Stimulated activated CD4-positive, alpha-beta T cell treated with anti-CD3 and anti-CD28 coated beads, TNF-alpha, amount 100 ng/mL, for 4 hours (primary cell): ENCODE results near the gene SMAD7.

ENCODE experiments used
- DNase-seq, 3 experiments: peaks; one replicate each; pipeline ENCODE4 v3.0.0-alpha.2; 2020; ENCODE audit warnings: low read depth in 3 of 3

Gene SMAD7

DNA sequence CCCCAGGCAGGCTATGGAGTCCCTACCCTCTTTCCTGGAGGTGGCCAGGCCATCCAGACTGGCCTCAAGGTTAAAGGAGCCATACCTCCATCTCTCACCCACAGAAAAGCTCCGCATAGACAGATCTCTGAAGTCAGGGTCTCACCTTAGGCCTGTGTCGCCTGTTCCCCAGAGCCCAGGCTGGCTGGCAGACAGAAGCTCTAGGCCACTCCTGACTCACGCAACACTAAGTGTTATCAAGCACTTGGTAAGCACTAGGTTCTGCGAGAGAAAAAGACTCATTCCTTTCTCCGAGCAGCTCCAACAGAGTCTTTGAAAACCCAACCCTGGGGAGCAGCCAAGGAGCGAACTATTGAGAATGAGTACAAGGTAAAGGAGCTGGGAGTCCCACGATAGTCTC is 6.1 kb downstream of the SMAD7 start:
- DNase-seq = no peak

DNA sequence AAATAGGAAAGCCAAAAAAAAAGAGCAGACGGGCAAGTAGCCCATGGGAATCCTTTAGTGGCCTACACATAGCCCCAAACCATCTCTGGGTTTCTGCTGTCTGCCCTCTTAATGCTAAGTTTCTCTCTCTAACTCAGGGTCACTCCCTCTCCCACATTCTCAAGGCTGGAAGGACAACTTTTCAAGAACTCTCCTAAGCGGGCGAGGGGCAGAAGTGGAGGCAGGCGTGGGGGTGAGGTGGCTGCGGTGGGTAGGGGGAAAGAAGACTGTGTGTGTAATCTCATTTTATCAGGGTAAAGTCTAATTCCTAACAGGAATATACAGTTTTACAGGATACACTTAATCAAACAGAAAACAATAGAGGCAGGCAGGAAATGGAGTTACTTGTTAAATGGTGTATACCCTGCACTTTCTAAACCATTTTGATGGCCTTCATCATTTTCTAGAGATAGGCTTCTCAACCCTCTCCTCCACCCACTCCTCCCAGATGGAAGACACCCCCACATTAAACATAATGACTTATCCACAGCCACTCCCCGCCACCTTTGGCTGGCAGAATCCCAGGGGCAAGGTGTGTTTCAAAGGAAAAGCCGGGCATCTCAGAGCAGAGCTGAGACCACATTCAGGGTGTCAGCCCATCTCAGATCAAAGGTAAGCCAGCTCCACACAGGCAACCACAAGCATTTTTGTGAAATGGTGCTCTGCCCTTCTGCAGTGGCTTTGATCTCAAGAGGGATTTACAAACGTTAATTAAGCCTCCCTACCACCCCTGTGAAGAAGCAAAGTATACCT is 6.8 kb downstream of the SMAD7 start:
- no peak for DNase-seq

DNA sequence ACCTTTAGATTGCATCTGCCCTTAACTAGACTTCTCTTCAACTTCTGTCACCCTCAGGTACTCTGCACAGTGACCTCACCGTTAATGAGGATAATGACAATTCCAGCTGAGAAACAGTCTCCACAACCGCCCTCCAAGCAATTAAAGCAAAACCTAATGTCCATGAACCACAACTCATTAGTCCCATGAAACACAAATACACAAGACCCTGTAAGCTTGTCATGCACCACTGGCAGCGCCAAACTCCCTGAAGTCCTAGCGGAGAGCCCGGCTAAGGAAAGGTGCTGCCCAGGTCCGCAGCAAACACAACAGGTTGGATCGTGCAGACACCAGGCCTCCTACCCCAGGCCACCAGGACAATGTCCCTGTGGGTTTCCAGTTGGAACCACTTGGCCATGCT is 7.4 kb downstream of the SMAD7 start:
- no peak for DNase-seq

DNA sequence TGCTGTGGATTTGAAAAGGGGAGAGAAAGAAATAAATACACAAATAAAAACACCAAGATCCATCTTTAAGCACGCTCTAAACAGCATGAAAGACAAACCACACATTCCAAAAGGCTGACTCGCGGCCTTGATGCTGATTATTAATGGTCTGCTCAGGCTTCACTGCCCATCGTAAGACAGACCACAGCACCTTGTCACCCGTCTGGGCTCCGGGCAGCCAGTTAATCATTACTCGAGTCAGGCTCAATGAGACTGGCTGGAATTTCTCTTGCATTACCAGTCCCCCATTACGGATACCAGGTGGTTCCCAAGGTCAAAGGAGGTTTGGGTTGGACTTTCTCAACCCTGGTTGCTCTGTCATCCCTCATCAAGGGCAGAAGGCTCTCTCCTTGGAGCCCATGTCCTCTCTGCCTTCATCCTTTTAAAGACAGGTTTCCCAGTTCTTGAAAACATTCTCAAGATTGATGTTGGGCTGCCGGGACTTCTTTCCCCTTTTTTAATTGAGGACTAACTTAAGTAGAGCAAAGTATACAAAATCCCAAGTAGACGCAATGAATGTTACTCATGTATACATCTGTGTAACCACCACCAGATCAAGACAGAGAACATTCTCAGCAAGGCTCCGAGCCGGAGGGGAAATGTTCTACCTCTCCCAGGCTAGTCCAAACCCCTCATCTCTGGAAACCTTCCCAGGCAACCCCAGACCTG is 8.1 kb downstream of the SMAD7 start:
- no peak for DNase-seq

DNA sequence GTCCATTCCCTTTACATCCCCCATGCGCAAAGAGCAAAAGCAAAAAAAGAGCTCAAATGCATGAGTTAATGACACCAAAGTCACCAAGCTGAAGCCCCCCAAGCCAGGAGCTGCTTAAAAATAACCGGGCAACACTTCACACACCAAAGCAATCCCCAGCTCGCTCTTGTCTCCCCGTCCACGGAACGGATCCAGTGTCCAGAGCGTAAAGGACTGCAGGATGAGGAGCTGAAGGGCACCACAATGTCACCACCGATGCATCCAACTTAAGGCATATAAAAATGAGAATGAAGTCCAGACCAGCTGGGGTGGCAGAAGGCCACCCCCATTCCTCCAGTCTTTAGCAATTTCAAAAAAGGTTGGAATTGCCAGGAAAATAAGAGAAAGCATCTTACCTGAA is 8.7 kb downstream of the SMAD7 start:
- DNase-seq = no peak

DNA sequence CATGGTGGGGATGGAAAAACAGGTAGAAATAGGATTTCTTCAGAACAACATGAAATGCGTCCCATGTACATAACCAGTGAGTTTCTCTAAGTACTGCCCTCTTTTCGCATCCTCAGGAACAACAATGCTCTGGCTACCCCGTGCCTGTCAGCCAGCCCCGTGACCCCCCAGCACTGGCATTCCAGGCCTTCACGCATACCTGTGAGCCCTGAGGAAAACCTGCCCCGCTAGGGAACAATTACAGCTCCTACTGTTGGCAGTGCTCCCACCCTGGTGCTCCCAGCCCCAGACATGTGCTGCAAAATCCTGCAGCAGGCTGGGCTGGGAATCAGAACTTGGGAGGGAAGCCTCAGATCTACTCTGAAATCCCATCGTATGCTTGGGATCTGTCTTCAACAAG is 9.1 kb downstream of the SMAD7 start:
- DNase-seq = no peak

DNA sequence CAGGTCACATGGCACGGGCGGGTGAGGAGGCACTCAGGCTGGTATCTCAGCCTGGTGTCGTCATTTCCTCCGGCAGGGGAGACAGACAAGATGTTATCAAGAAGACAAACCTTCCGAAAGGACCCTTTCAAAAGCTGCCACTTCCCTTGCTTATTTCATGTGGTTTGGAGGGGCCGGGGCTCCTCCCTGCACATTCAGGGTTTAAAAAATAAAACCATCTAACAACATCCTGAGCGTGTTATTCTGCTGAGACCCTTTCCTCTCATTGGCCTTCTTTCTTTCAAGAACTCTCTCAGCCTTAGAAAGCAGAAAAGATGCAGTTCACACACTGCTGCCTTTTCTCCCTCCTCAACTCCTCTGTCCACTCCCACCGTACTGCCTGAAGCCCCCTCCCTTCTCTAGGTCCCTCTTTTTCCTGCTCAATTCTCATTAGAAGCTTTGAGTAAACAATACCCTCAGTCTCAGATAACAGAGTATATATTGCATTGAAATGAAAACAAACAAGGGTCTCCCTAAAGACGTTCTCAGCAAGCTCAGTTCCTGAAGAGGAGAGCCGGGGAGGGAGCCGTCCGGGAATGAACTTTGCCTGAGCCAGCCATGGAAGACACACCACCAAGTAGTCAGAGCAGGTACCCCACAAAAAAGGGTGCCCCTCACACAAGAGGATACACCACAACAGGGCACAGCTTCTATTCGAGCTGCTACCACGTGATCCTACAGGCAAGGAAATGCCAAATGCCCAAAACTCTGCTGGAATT is 9.7 kb downstream of the SMAD7 start:
- DNase-seq = peak in 2 of 3 experiments; percentile 53 to 69

DNA sequence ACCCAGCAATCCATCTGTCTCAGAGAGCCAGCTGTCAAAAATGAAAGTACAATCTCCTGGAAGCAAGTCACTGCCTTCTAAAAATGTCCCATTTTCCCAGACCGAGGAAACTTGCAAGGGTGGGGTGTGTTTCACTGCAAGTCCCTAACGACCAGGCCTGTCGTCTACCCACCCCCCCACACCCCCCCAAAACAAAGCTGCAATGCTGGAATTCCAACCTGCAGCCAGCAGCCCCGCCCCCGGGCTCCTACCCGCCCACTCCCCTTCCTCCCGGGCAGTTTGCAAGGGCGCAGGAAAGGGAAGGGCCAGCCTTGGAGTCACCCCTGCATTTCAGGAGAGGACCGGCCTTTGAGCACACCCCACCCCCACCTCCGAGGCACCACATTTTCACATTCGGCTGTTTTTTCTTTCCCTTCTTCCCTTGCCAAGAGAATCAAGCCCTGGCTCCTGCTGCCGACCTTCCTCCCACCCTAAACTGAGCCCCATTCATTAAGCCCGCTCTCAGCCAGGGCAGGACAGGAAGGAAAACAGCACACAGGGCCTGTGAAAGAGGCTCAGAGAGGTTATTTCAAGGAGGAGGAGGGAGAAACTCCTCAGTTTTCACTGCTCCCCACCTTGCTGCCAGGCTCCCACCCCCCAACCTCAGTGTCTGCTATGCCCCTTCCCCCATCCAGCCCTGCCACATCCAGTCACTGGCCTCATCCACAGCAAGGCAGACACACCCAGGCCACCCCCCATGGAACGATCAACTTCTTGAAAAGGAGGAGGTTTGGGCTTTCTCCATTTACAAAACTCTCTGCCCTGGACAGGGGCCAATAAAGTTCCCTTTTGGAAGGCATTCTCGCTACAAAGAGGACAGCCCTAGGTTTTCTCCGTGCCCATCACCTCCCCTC is 11.3 kb downstream of the SMAD7 start:
- DNase-seq = no peak

DNA sequence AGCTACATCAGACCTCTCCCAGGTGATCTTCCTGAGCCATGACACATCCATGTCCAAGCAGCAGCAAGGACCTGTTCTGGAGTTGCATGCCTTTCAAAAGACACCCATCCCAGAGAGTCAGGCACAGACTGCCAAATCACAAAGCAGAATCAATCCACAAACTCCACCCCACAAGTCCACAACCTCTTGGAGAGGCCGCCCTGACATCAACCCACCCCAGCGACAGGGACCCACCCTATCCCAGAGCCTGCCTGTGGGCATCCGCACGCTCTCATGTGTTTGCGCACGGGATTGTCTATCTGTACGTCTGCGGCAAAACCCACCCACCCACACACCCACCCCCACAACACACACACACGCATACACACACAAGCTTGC is 11.9 kb downstream of the SMAD7 start:
- no peak for DNase-seq

DNA sequence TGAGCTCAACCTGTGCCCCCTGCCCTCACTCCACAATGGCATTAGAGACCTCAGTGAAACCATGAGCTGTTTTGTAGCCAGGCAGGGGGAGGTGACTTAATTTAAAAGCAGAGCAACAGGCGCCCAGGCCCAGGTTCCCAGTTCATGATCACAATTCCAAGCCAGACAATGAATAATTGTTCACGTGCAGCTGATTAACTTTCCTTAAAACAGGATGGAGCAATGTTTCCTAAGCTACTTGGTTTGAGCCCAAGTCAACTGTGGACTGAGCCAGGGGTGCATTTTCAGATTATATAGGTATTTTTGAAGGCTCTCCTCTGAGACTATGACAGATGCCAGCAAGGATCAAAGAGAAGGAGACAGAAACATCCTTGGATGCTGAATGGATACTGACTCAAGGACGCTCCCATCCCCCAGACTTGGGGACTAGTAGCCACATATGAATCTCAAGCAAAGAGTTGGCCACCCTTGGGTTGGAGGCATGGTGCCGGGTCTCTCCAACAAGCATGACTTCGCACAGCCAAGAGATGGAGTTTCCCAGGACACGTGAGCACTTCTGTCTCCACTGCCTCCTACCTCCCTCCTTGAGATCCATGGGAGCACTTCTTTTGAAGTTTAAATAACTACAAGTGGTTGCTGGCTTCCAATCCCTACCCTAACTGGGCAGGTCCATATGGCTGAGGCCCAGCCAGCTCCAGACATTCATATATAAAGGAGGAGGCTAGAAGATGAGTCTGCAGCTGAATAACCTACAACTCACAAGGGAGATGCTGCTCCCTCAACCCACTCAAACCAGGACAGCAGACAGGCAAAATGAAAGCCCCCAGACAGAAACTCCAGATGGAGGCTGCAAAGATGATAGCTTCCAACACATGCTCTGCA is 12.7 kb downstream of the SMAD7 start:
- no peak for DNase-seq

DNA sequence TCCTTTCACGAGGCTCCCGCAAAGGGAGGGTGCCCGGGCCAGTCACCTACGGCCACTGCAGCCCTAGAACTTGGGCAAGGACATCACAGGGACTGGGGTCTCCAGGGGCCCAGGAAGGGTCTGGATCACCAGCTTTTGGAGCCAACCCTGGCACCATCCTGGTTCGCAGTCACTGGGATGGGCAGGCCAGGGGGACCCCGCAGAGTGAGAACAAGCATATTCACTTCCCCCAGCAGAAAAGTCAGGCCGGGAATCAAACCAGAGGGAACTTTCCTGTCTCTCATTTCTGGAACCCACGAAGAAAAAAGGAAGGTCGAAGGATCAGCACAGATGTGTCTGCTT is 15.4 kb downstream of the SMAD7 start:
- DNase-seq = no peak

DNA sequence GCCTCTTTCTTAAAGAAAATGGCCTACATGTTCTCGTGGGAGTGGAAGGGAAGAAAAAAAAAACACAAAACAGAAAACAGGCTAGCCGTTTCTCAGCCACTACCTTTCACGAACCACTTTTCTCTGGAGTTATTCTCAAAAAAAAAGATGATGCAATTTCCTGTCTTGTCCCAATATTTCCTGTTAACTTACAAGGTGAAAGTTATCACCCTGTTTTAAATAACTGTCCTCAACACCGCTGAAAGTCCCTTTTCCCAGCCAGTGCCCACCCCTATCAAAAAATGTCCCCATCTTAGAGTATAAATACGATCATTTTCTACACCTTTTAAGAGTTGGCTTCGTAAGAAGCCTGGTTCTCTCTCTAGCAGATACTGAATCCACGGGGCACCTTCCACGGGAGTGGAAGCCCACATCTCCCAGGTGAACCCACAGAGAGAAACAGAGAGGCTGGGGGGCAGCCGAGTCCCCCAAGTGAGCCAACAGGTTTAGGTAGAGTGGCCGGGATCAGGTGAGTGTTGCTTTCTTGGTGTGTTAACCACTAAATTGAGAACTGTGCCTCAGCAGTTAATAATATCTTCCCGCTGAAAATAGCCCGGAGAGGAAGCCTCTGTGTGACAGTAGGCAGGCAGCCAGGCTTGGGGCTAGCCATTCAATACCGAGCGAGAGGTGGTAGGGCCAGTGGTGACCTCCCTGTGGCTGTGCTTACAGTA is 15.9 kb downstream of the SMAD7 start:
- DNase-seq = no peak

DNA sequence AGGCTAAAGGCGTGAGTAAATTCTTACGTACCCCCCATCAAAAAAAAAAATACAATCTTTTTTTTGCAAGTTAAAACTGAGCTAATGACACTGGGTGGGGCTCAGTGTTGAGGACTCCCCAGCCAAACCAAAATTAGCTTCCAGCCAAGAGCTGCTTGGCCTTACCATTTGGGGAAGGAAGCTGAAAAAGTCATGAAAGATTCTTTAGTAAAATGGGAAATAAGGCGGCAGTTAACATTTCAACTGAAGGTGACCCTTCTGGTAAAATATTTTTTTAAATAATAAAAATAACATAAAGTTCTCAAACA is 16.4 kb downstream of the SMAD7 start:
- DNase-seq = no peak

DNA sequence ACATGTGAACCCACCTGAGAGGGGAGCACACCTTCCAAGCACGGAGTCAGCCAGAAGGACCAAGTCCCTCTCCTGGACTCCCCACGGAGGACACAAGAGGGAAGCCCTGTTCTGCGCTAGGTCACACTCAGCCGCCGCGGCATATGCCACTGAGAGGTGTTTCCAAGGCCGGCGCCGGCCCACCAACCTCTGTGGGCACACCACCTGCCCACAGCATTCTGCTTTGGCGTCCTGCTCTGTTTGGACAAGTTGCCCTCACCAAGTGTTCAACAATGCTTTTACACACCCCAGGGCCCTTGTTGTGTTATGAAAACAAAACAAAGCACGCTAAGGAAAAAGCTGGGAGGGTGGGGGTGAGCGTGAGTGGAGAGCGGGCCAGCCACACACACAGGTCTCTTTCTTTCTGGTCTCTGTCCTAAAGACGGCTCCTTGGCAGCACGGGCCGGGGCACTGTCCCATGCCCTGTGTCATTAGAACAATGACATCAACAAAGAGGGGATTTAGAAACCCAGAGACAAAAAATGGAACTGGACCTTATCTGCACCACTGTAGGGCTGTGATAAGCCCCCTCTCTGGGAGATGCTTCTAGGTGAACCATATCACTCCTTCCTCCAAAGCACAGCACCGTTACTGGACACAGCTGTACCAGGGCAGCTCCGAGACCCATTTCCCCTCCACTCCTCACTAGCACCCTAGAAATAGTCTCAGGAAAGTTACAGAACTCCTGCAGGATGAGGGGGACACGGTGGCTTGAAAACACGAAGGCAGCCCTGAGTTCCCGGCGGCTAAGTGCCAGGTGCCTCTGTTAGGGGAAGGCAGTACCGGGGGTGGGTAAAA is 17.0 kb downstream of the SMAD7 start:
- DNase-seq = no peak

DNA sequence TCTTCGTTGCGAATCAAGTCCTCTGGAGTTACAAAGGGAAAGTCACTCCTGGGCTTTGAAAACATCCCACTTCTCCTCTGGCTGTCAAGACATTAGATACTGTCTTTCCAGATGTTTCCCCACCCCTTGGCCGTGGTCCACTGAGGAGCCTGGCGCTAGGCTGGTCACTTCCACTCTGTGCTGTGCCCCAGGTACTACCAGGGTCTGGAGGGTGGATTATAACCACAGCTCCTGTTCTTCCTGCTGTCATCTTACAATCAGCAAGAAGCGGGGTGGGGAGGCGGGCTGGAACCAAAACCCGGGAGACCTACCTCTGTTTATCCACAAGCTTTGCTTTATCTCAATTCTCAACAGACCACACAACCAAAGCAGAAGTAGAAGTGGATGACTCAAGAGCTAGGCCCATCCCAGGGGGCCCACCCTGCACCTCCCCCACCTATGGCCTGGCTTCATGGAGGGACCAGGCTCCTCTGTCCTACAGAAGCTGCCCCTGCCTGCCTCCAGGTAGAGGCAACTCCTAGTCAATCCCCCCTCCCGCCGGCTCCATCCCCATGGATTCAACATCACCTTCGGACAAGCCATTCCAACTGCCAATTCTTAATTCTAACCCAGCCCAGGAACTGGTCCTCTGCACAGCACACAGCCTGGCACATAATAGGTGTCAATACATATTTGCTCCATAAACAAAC is 17.8 kb downstream of the SMAD7 start:
- no peak for DNase-seq

DNA sequence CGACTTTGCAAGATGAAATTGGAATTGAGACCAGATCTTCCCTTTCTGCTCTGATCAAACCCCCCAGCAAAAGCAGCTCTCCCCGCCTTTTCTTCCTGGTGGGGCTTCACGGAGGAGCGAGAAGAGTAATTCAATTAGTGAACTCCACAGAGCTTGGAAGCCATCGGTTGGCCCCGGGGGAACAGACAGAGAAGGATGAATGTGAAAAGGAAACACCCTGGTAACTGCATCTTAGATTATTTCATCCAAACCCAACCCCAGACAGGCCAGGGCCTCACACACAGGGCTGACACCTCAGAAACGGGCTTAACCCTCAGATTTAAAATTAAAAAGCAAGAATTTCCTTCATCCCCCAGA is 18.3 kb downstream of the SMAD7 start:
- no peak for DNase-seq

DNA sequence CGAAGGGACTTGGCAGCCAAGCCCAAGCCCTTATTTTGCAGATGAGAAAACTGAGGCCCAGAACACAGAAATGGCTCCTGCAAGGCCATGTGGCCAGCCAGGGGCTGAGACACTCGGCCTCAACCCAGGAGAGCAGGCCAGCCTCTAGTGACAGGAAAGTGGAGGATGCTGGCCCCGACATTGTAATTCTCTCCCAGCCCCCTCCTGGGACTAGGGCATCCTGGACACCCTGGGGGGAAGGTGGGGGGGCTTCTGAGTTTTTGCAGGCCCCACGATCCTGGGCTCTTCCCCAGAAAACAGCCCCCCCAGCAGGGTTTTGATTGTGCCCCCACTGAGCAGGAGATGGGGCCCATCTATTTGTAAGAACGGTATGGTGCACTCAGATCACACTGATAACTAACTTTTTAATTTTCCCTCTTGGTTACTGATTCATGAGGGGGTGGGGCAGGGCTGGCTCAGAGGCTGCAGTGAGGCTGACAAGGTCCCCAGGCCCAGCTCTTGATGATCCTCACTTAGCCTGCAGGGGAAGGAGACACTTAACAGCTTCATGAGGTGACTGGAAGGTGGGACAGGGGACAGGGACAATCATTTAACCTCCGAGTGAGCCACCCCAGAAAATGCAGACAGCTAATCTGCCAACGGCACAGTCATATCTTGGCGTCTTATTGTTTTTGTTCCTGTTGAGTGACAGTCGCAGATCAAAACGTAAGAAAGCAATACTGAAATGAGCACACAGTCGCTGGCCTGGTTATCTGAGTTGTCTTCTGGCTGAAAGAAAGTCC is 18.9 kb downstream of the SMAD7 start:
- no peak for DNase-seq

DNA sequence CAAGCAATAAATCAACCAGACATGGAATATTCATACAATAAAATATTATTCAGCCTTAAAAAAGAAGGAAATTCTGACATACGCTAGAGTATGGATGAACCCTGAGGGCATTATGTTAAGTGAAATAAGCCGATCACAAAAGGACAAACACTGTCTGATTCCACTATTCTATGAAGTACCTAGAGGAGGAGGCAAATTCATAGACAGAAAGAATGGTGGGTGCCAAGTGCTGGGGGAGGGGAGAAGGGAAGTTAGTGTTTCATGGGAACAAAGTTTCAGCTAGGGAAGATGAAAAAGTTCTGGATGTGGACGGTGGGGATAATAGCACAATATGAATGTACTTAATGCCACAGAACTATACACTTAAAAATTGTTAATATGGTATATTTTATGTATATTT is 19.8 kb downstream of the SMAD7 start:
- DNase-seq = no peak
